Tibial nerve (tissue), 4 donors: ENCODE measurements around the gene GNB2.

Experiments
- CTCF ChIP-seq, 5 experiments: fragments of 200-600 bp in 3 of 5; fragments of 450-650 bp in 2 of 5; sonication (generic) in 3 of 5; IDR thresholded peaks; one replicate each; pipeline ENCODE4 v1.5.1; 2016 to 2019; ENCODE audit warnings: antibody characterized with exemption in 5 of 5, mild to moderate bottlenecking in 3 of 5, moderate library complexity in 2 of 5
- EP300 ChIP-seq, 2 donors: sonication (generic); formaldehyde crosslinking; IDR thresholded peaks; one replicate each; pipeline ENCODE4 v1.6.1; 2017; ENCODE audit warnings: antibody characterized with exemption in 2 of 2, mild to moderate bottlenecking in 1 of 2

GRCh38 chr7:100699018-100699417 is 25.5 kb downstream of the GNB2 start:
- TF ChIP-seq CTCF (IDR thresholded peaks at IDR 0.05) (no peak), EP300 (IDR thresholded peaks at IDR 0.05) (no peak)
